Epithelial cell of esophagus (primary cell): ENCODE results near the gene KCNMA1.

ENCODE experiments used
- DNase-seq: peaks from one replicate; pipeline ENCODE4 v3.0.0; 2010; ENCODE audit warnings: low read depth
- H3K4me3 ChIP-seq: 2 replicates; pipeline ENCODE4 v1.5.1; 2011; ENCODE audit warnings: mild to moderate bottlenecking, low read length, control low read depth
- CTCF ChIP-seq: IDR thresholded peaks from 2 replicates; pipeline ENCODE4 v1.5.1; 2011; ENCODE audit warnings: low read depth, mild to moderate bottlenecking, low read length, control low read depth, inconsistent platforms; ENCODE audit not compliant: insufficient read depth; ENCODE audit errors: missing control alignments

Gene KCNMA1

GRCh38 chr10:76973091-76974016, 664.3 kb downstream of the KCNMA1 start:
- no peak for DNase-seq
- no peak overlapping the region for H3K4me3 ChIP-seq
- no peak for TF ChIP-seq CTCF

GRCh38 chr10:76972541-76972940, 665.1 kb downstream of the KCNMA1 start:
- TF ChIP-seq CTCF, result no peak
- no peak overlapping the region for H3K4me3 ChIP-seq
- DNase-seq, result no peak

GRCh38 chr10:76971547-76972170, 665.9 kb downstream of the KCNMA1 start:
- TF ChIP-seq CTCF, result no peak
- H3K4me3 ChIP-seq, result no peak overlapping the region
- DNase-seq, result no peak

- no peak for DNase-seq
- H3K4me3 ChIP-seq, result no peak overlapping the region
- TF ChIP-seq CTCF, result no peak
Measured at GRCh38 chr10:76970711-76971519, 666.7 kb downstream of the KCNMA1 start.

GRCh38 chr10:76969366-76969948, 668.2 kb downstream of the KCNMA1 start:
- DNase-seq, result no peak
- no peak overlapping the region for H3K4me3 ChIP-seq
- no peak for TF ChIP-seq CTCF

- no peak for TF ChIP-seq CTCF
- no peak for DNase-seq
- H3K4me3 ChIP-seq, result no peak overlapping the region
Measured at GRCh38 chr10:76968483-76968882, 669.1 kb downstream of the KCNMA1 start.
